ENCODE results near the gene RHOH.

Gene RHOH

GRCh38 chr4:40233227-40233626 lies 36.4 kb downstream of the RHOH start:
- no peak for DNase-seq

GRCh38 chr4:40234519-40235039 lies 37.7 kb downstream of the RHOH start:
- DNase-seq: no peak

DNA sequence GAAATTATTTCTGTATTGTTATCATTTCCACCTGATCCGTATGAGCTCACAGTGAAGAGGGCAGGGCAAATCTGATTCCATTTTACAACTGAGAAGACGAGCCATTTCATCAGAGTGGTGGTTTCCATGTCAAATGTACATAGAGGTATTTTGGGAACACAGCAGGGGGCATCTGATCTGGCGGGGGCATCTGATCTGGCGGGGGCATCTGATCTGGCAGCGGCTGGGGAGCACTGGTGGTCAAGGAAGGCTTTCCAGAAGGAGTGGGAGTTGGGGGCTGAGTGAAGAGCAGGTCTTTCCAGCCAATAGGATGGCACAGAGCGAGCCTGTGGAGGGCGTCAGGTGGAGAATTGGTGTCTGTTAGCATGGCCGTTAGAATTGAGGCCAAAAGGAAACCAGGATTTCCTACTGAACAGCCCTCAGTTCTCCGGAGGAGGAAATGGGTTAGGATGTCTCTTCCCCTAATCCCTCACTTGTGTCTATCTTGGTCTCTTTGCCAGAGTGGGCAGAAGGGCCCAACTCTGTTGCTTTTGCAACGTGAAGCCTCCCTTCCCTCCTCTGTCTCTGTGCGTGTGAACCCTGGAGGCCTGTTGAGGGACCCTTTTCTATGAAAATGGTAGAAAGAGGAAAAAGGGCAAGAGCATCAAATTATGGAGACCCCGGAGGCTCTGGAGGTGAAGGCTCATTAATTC lies 41.3 kb downstream of the RHOH start:
- DNase-seq: no peak

DNA sequence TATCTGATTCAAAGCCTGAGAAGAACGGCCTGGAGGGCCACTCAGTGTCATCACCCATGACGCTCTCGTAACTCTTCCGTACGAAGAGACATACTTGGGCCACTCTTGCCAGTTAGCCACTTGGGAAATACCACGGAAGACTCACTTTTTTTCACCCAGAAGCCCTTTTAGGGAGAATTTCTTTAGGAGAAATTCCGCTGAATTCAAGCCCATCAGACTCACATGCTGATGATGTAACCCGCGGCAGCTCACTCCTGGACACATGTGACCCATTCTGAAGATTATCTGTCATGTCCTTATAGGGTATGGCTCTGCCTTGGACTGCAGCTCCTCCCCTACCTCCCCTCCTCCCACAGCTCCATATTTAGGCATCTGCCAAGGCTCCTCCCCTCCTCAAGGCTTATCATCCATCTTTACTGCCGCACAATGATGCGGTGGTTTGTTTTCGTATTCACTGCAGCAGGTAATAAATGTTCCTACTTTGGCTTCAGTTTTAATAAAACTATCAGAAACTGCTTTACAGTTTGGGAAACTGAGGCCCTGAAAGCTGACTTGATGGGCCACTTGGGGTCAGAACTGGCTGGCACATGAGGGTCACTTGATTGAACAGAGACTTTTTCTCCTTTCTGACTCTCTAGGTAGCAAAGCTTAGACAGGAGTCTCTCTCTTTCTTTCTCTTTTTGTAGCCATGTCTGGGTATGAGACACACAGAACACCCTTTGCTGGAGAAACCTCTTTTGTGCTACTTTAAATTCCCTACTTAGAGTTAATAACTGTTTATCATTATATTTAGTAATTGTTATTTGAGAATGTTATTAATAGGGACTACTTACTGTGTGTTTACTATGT lies 42.1 kb downstream of the RHOH start:
- no peak for DNase-seq

GRCh38 chr4:40240040-40240653 lies 43.3 kb downstream of the RHOH start:
- DNase-seq: no peak

- DNase-seq: no peak
Observed at GRCh38 chr4:40241026-40241425, 44.2 kb downstream of the RHOH start.

DNA sequence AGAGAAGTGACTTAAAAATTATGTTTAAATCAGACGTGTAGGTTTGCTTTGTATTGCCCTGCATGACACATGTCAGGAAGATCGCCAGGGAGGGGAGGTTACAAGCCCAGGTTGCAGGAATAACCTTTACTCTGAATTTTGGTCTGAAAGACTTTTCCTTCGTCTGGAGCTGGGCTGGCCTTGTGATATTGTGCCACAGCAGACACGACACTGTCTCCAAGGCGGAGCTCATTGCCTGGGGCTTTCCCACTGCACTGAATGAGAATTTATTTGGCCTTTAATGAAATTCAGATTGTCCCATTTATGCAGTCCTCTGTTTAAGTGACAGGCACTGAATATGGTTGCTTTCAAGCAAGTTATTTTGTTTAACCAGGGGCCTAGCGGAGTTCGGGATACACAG lies 45.1 kb downstream of the RHOH start:
- no peak for DNase-seq

DNA sequence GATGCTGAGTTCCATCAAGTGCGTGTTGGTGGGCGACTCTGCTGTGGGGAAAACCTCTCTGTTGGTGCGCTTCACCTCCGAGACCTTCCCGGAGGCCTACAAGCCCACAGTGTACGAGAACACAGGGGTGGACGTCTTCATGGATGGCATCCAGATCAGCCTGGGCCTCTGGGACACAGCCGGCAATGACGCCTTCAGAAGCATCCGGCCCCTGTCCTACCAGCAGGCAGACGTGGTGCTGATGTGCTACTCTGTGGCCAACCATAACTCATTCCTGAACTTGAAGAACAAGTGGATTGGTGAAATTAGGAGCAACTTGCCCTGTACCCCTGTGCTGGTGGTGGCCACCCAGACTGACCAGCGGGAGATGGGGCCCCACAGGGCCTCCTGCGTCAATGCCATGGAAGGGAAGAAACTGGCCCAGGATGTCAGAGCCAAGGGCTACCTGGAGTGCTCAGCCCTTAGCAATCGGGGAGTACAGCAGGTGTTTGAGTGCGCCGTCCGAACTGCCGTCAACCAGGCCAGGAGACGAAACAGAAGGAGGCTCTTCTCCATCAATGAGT lies 46.6 kb downstream of the RHOH start:
- no peak for DNase-seq

GRCh38 chr4:40244606-40245005 lies 47.8 kb downstream of the RHOH start:
- DNase-seq: no peak

GRCh38 chr4:40245550-40245949 lies 48.7 kb downstream of the RHOH start:
- no peak for DNase-seq

DNA sequence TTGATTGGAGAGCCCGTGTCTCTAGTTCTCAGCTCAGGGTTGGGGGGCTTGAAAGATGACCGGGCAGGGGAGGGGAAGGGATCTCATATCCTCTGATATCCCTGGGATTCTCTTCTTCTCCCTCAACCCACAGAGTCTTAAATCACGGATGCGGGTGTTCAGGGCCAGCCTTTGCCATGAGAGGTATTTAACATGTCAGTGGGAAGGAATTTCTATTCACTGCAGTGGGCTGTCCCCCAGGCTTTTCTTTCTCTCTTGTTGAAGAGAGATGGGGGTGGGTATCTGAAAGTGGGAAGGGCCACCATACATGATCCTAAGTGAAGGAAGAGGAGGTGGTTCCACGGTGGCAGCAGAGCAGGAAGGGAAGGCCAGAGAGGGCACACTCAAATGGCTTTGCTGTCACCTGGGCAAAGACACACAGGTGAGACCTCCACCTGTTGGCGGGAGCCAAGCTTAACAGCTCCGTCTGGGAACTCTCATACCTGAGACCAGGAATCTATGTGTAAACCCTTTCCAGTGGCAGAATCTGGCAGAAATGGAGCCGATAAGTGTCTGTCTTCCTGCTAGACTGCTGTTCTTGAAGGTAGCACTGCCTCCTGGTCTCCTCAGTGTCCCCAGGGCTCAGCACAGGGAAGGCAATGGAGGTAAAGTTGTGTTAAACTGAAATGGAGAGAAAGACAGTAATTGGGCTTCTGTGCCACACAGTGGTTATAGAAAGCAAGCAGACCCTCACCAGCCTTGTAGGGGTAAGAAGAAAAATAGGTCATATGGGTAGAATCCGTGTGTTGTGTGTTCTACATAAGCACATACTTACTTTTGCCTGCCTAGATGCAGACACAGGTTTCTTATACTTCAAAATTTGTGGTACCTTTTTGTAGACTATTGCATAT lies 49.4 kb downstream of the RHOH start:
- no peak for DNase-seq

- DNase-seq: no peak
Observed at GRCh38 chr4:40246938-40247337, 50.1 kb downstream of the RHOH start.

GRCh38 chr4:40247350-40247749 lies 50.5 kb downstream of the RHOH start:
- no peak for DNase-seq

DNA sequence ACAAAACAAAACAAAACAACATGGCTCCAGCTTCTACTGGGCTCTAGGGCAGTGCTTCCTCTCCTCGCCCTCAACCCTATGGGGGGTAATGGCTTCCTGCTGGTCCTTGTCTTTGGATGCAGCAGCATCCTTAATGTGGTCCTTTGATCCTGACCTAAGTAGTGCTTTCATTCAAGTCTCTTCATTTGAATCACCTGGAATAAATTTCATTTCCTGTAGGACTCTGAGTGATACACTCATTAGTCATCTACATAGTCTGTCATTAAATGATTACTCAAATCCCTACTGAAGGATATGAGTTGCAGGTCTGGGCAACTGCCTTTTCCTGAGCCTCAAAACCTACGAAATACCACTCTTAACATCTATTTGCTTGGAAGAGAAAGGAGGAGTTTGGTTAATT lies 54.5 kb downstream of the RHOH start:
- no peak for DNase-seq

GRCh38 chr4:40253906-40254305 lies 57.1 kb downstream of the RHOH start:
- no peak for DNase-seq

GRCh38 chr4:40254608-40255392 lies 58.0 kb downstream of the RHOH start:
- no peak for DNase-seq

GRCh38 chr4:40255393-40256281 lies 58.8 kb downstream of the RHOH start:
- DNase-seq: no peak

- DNase-seq: no peak
Observed at GRCh38 chr4:40256329-40256728, 59.5 kb downstream of the RHOH start.

DNA sequence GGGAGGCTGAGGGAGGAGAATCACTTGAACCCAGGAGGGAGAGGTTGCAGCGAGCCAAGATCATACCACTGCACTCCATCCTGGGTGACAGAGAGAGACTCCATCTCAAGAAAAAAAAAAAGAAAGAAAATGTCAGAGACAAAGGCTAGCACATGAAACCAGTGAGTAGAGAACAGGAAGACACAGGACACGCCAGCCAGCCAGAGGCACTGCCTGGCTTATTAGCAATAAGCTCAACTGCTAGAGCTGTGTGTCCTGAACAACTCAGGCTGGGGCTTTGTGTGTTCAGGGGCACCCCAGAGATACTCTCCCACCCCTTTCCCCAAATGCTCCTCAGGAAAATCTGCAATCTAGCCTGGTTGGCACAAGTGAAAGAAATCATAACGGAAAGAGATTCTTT lies 60.0 kb downstream of the RHOH start:
- no peak for DNase-seq
